Measurements from ENCODE around the gene UGT1A1.
"Not testable (repeated sequence)": the region's sequence is repeated elsewhere in the genome, so short reads cannot be mapped to it uniquely, and the experiment has no call there.

The UGT1A1 gene

DNA sequence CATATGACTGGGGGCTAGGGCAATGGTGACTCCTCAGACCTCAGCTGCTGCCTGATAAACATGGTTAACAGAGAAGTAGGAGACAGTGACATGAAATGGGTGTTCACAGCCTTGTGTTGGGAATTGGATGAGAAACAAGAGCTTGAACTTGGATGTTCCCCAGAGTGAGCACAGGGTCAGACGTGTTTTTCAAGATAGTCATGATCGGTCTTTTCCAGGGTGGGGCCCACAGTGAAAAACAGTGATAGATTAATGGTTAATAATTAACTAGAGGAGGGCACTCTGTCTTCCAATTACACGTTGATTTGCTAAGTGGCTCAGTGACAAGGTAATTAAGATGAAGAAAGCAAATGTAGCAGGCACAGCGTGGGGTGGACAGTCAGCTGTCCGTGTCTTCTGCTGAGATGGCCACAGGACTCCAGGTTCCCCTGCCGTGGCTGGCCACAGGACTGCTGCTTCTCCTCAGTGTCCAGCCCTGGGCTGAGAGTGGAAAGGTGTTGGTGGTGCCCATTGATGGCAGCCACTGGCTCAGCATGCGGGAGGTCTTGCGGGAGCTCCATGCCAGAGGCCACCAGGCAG, 31.3 kb upstream of the UGT1A1 start, which contains the start of gene UGT1A3:
Gene UGT1A3 (plus strand): TSS at position 320 of the 579 bp plus-strand sequence. CDS start 85 bp downstream, at position 405.
- ChIA-PET CTCF (no interaction called here), POLR2A (no interaction called here)
- DNase-seq (ENCODE audit: extremely low spot score): no peak

GRCh38 chr2:233736868-233737653, 23.0 kb upstream of the UGT1A1 start:
- DNase-seq (ENCODE audit: extremely low spot score); POLR2A ChIA-PET: not testable (repeated sequence)
- CTCF ChIA-PET: interaction anchor here (0.7 to 1.3 kb wide), 2 partner anchors 10 to 25 kb away, joined by 3 to 4 read pairs; no protein-coding TSS in a partner anchor

More for the DNA sequence above, 31.3 kb upstream of the UGT1A1 start, which contains the start of gene UGT1A3:
- TF ChIP-seq, protein P1, sequence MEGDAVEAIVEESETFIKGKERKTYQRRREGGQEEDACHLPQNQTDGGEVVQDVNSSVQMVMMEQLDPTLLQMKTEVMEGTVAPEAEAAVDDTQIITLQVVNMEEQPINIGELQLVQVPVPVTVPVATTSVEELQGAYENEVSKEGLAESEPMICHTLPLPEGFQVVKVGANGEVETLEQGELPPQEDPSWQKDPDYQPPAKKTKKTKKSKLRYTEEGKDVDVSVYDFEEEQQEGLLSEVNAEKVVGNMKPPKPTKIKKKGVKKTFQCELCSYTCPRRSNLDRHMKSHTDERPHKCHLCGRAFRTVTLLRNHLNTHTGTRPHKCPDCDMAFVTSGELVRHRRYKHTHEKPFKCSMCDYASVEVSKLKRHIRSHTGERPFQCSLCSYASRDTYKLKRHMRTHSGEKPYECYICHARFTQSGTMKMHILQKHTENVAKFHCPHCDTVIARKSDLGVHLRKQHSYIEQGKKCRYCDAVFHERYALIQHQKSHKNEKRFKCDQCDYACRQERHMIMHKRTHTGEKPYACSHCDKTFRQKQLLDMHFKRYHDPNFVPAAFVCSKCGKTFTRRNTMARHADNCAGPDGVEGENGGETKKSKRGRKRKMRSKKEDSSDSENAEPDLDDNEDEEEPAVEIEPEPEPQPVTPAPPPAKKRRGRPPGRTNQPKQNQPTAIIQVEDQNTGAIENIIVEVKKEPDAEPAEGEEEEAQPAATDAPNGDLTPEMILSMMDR (IDR thresholded peaks at IDR 0.05; ENCODE audit: control extremely low read depth, extremely low read depth, low read depth, missing control alignments): no peak

GRCh38 chr2:233740870-233741269, 19.2 kb upstream of the UGT1A1 start:
- CTCF ChIA-PET: interaction anchor here (0.8 to 2.5 kb wide), 3 partner anchors 12 to 25 kb away, joined by 3 to 7 read pairs (median 3); partner anchors contain the start of gene UGT1A4
- TF ChIP-seq, protein P1 (IDR thresholded peaks at IDR 0.05; ENCODE audit: control extremely low read depth, extremely low read depth, low read depth, missing control alignments): no peak
- POLR2A ChIA-PET: no interaction called here
- DNase-seq (ENCODE audit: extremely low spot score): no peak

DNA sequence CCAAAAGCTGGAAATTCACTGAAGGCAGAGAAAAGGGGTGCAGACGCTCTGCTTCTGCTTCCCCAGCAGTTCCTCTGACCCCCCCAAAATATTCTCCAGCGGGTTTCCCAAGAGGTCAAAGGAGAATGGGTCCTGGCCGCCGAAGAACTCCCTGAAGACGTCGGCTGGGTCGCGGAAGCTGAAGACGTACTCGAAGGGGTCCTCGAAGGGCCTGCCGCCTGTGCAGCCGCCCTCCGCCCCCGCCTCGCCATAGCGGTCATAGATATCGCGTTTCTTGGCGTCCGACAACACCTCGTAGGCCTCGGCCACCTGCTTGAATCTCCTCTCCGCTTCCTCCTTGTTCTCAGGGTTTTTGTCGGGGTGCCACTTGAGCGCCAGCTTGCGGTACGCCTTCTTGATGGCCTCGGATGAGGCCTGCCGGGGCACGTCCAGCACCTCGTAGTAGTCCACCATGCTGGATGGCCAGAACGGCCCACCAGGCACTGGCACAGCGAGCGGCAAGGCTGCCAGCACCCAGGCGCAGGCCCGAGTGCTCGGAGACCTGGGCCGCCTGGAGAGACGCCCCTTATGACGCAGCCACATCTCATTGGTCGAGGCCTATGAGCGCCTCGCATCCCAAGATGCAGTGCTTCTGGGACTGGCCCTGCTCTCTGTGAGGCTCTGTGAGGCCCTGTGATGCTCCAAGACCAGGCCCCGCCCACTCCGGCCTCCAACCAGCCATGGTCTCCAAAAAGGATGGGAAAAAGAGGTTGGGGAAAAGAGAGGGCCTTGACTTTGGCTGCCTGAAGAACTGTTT, 16.4 kb upstream of the UGT1A1 start:
- ChIA-PET CTCF (no interaction called here), POLR2A (no interaction called here)
- TF ChIP-seq, protein P1 (IDR thresholded peaks at IDR 0.05; ENCODE audit: control extremely low read depth, extremely low read depth, low read depth, missing control alignments): no peak
- DNase-seq (ENCODE audit: extremely low spot score): no peak

DNA sequence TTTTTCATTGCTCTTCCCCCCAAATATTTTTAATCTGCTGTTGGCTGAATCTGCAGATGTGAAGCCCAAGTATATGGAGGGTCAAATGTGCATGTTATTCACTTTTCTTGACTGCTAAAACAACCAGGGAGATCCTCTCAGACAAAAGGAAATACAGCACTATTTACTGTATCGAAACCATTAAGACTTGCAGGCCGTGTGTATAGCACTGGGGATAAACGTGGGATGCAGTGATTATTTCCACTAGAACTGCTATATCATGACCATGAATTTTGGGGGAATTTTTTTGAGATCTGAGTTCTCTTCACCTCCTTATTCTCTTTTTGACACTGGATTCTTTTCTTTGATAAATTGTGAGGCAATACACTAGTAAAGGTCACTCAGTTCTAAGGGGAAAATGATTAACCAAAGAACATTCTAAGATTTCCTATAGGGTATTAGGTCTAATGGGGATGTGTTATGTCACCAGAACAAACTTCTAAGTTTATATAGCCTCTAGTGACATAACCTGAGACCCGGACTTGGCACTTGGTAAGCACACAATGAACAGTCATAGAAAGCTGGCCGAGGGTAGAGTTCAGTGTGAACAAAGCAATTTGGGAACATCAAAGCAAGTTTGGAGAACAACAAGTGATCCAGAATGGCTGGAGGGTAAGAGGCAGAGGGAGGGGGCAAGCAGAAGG, 14.9 kb upstream of the UGT1A1 start:
- ChIA-PET POLR2A (no interaction called here), CTCF (no interaction called here)
- no peak for DNase-seq (ENCODE audit: extremely low spot score)
- TF ChIP-seq, protein P1 (IDR thresholded peaks at IDR 0.05; ENCODE audit: control extremely low read depth, extremely low read depth, low read depth, missing control alignments): no peak

- POLR2A ChIA-PET; DNase-seq (ENCODE audit: extremely low spot score): not testable (repeated sequence)
- CTCF ChIA-PET: interaction anchor here (1.3 kb wide), 1 partner anchor 34 kb away, joined by 3 read pairs; no protein-coding TSS in a partner anchor
Measured at GRCh38 chr2:233745838-233746237, 14.2 kb upstream of the UGT1A1 start.
